IMR-90 (cell line): ENCODE measurements around the gene DPYD.

ENCODE experiments used
- BHLHE40 ChIP-seq: fragments of 150-350 bp; IDR thresholded peaks from 2 replicates; pipeline ENCODE4 v1.6.1; 2016; ENCODE audit warnings: mild to moderate bottlenecking, low read depth, low read length
- MAFK ChIP-seq: IDR thresholded peaks from 2 replicates; pipeline ENCODE4 v1.6.1; 2012; ENCODE audit warnings: low read depth, low read length, improper control_type of control experiment
- MAZ ChIP-seq: IDR thresholded peaks from 2 replicates; pipeline ENCODE4 v1.6.1; 2012; ENCODE audit warnings: low read depth, mild to moderate bottlenecking, low read length, improper control_type of control experiment, moderate library complexity, borderline replicate concordance

- TF ChIP-seq MAFK, result no peak
- TF ChIP-seq BHLHE40, result no peak
- no peak for TF ChIP-seq MAZ
Observed at GRCh38 chr1:97091263-97091662, 829.6 kb downstream of the DPYD start.
